HS-27A (cell line): ENCODE results near the gene ACSF3.
"Not testable (repeated sequence)": the region's sequence is repeated elsewhere in the genome, so short reads cannot be mapped to it uniquely, and the experiment has no call there.

ENCODE experiments used
- DNase-seq: peaks from one replicate; pipeline ENCODE4 v3.0.0-alpha.2; 2012; ENCODE audit warnings: low read depth, missing footprints

The ACSF3 gene

DNA sequence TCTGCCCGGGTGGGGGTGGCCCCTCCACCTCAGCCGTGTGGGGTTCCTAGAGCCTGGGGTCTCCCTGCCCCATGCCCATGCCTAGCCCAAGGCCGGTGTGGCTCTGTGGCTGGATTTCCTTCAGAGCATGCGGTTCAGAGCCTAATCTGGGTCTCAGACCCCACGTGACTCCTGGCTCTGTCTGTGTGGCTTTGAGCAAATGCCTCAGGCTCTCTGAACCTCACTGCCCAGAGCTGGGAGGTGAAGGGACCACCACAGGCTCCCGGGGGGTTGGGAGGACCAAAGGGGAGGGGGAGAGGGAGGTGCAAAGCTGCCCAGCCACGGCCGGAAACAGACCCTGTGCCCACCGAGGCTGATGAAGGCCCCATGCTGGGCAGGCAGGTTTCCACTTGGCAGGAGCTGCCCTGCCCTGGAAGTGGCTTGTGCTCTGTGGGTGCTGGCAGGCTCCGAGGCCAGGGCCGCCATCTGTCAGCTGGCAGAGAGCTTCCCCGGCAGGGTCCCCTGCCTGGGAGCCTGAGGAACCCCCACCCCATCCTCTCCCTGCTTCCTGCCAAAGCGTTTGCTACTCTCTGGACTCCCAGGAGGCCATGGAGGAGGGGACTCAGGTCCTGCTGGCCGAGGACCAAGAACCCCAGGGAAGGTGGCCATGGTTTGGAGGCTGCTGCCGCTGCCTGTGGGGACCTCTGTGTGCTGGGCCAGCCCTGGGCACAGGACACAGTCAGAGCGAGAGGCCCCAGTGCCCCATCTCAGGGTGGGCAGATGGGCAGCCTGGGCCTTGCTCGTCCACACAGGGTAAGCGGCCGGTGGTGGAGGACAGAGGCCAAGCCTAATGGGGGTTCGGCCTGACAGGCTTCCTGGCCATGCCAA, 81.9 kb downstream of the ACSF3 start:
- no peak for DNase-seq

DNA sequence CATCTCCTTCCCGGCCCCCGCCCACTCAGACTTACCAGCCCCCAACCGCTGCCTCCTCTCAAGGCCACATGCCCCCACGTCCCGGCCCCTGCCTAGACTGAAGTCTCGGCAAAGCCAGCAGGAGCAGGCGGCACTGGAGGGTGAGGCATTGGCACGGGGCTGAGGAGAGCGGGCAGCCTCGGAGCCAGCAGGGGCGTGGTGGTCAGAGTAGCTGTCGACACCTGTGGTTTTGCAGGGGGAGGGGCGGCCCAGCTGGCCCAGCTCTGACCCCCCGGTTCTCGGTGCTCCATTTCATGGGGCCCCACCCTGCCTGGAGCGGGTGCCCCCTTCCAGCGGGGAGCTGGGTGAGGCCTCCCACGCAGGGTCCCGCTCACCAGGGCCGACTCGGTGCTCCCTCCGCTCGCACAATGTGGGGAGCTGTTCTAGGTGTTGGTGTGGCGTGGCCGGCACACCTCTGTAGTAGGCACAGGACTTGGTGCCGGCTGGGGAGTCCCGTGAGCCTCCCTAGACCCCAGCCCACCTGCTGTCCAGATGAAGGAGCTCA, 82.6 kb downstream of the ACSF3 start:
- no peak for DNase-seq

DNA sequence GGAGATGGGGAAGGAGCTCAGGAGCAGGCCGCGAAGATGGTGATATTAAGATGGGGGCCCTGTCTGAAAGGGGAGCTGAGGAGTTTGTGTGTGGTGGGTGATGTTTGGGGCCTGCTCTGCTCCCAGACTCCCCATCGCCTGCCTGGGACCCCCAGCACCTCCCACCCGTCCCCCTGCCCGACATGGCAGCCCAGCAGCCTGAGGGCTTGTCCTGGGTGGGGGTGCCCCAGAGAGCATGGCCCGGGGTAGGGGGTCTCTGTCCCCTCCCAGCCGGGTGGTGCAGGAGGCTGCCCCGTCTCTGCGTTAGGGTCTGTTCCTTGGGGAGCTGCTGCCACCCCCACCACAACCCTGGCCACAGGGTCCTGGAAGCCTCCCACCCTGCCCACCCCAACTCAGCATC, 83.1 kb downstream of the ACSF3 start:
- no peak for DNase-seq

DNA sequence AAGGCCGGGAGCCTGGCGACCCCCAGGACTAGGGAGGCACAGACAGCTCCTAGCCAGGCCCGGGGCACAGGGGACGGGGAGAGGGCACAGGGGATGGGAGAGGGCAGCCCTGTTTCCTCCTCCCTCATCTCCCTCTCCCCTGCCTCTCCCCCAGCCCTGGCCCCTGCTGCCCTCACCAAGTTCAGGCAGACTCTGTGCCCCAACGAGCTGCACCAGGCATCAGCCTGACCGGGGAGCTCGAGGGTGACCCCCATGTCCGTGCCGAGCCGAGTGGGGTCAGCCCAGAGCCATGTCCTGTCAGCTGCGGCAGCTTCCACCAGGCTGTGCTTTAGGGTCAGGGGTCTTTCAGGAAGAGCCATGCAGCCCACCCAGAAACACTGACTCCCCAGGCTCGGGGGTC, 83.8 kb downstream of the ACSF3 start:
- DNase-seq = no peak

DNA sequence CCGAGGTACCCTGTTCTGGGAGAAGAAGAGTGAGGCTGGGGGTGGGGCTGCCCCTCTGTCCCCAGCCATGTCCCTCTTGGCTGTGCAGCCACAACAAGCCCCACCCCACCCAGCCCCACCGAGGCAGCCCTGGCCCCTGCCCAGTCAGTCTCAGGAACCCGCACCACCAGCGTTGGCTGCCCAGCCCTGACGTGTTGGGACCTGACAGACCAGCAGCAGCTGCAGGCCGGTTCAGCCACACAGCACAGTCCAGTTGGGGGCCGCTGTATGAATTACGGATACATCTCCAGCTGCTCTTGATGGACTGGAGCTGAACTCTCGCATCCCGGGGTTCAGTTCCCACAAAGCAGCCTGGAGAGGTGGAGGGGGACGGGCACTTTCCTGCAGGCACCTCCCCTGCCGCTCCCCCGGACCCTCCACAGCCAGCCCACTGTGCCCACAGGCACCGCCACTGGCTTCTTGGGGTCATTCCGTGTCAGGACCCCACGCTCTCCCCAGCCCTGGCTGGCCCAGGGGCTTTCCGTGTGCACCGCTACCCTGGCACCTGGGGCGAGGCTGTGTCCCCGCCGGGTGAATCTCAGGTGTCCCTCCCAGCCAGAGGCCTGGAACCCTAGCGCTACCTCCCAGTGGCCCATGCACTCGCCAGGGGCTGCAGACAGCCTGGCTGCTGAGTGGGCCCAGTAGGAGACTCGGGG, 84.9 kb downstream of the ACSF3 start:
- no peak for DNase-seq

DNA sequence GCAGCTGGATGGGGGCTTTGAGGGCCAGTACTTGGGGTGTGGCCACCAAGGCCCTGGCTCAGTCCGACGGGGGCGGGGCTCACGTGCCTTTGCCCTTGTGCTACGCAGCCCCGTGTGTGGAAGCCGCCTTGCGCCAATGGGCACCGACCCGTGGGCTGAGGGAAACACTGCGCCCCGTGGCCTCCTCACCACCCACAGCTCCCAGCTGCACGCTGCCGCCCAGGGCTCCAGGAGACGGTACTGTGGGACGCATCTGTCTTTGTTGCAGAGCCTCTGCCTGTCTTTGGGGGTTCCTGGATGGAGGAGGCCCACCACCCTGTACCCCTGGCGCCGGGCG, 85.5 kb downstream of the ACSF3 start:
- no peak for DNase-seq

DNA sequence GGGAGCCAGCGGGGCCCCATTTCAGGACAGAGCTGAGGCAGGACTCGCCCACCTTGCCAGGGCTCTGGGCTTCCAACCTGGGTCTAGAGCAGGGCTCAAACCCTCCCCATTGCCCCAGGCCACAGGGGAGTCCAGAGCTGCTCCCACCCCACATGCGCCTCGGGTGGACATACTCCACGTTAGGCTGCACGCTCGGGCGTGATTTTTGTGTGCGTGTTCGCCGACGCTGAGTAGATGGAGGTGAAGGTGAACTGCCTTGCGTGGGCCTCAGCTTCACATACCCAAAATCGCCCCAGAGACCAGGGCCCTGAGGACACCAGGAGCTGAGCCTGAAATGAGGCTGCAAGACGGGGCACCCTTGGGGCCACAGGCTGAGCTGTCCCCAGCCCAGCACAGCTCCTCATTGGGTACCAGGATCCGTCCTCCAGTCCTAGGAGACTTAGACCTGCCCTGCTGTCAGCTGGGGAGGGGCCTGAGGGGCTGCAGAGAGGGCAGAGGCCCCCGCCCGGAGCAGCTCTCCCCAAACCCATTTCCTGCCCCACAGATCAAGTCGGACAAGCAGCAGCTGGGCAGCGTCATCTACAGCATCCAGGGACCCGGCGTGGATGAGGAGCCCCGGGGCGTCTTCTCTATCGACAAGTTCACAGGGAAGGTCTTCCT, 86.1 kb downstream of the ACSF3 start:
- no peak for DNase-seq

DNA sequence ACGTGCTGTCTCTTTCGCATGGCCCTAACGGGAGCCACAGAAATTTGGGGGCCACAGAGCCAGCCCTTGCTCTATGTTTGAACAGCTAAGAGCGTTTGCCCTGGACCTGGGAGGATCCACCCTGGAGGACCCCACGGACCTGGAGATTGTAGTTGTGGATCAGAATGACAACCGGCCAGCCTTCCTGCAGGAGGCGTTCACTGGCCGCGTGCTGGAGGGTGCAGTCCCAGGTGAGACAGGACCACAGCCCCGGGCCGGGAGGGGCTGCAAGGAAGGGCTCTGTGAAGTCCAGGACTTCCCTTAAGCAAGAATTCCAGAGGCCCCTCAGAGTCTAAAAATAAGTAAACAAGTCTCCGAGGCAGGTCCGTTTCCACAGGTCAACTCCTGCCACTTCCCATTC, 89.8 kb downstream of the ACSF3 start:
- DNase-seq = no peak

DNA sequence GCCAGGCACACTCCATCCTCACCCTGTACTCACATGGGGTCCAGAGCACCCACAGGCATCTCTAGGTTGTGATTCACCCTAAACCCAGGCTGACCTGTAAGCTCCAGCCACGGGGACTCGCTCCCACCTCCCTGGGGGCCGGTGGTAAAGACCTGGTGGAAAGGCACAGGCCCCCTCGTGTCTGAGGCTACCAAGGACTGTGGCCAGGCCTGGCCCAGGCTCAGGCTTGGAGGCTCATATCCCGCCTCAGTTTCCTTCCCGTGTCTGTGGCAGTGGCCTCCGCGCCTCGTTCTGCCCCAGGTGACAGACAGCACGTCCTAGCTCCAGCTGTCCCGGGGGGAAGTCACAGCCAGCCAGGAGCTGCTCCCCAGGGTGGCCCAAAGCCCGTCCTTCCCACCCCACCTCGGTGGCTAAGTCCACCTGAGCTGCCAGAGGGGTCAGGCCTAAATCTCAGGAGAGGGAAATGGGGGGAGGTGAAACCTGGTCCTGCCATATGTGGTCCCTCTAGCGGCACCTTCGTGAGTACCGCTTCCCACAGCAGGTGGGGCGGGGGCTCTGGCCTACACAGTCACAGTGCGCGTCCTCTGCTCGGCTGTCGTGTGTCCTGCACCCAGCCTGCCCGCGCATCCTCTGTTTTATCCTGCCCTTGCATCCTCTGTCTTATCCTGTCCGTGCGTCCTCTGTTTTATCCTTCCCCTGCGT, 90.5 kb downstream of the ACSF3 start:
- DNase-seq = no peak

DNA sequence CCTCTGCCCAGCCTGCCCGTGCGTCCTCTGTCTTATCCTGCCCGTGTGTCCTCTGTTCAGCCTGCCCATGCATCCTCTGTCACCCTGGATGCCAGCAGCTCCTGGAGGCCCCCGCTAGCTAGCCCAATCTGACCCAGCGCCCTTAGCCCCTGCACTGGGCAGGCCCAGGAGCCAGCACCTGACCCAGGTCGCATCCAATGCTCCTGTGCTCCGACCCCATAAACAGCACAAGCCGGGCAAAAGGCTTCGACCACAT, 91.0 kb downstream of the ACSF3 start:
- DNase-seq = no peak

DNA sequence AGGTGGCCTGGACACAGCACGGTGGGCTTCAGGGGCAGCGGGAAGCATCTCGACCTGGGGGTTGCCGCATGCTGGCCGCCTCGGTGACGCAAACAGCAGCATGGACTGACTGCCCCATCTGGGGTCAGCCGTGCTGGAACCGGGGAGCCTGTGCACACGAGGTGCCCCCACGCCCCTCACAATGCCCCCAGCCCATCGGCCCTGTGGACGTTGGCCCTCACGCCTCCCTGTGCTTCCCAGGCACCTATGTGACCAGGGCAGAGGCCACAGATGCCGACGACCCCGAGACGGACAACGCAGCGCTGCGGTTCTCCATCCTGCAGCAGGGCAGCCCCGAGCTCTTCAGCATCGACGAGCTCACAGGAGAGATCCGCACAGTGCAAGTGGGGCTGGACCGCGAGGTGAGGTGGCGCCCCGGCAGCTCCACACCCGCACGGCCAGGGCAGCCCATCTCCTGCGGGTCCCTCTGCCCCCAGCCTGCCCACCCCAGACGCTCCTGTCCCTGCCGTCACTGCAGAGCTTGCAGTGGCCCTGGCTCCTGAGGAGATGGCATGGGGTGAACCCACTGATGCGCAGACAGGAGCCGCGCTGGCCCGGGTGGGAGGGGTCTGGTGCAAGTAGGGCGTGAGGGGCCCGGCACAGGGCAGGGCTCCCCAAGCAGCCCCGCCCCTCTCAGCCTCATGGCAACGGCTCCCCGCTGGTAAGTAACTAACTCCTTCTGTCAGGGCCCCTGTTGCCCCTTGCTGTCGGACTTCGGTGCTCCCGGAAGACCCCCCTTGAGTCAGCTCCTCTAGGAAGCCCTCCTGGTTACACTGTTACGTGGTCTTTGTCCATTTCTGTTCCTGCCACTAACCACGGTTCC, 91.5 kb downstream of the ACSF3 start:
- DNase-seq = no peak

DNA sequence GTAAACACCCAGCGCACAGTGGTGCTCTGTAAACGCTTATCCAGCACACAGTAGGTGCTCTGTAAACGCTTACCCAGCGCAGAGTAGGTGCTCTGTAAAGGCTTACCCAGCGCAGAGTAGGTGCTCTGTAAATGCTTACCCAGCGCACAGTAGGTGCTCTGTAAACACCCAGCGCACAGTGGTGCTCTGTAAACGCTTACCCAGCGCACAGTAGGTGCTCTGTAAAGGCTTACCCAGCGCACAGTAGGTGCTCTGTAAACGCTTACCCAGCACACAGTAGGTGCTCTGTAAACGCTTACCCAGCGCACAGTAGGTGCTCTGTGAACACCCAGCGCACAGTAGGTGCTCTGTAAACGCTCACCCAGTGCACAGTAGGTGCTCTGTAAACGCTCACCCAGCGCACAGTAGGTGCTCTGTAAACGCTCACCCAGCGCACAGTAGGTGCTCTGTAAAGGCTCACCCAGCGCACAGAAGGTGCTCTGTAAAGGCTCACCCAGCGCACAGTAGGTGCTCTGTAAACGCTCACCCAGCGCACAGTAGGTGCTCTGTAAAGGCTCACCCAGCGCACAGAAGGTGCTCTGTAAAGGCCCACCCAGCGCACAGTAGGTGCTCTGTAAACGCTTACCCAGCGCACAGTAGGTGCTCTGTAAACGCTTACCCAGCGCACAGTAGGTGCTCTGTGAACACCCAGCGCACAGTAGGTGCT, 92.4 kb downstream of the ACSF3 start:
- not testable (repeated sequence) for DNase-seq

DNA sequence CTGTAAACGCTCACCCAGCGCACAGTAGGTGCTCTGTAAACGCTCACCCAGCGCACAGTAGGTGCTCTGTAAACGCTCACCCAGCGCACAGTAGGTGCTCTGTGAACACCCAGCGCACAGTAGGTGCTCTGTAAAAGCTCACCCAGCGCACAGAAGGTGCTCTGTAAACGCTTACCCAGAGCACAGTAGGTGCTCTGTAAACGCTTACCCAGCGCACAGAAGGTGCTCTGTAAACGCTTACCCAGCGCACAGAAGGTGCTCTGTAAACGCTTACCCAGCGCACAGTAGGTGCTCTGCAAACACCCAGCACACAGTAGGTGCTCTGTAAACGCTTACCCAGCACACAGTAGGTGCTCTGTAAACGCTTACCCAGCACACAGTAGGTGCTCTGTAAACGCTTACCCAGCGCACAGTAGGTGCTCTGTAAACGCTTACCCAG, 93.0 kb downstream of the ACSF3 start:
- not testable (repeated sequence) for DNase-seq

DNA sequence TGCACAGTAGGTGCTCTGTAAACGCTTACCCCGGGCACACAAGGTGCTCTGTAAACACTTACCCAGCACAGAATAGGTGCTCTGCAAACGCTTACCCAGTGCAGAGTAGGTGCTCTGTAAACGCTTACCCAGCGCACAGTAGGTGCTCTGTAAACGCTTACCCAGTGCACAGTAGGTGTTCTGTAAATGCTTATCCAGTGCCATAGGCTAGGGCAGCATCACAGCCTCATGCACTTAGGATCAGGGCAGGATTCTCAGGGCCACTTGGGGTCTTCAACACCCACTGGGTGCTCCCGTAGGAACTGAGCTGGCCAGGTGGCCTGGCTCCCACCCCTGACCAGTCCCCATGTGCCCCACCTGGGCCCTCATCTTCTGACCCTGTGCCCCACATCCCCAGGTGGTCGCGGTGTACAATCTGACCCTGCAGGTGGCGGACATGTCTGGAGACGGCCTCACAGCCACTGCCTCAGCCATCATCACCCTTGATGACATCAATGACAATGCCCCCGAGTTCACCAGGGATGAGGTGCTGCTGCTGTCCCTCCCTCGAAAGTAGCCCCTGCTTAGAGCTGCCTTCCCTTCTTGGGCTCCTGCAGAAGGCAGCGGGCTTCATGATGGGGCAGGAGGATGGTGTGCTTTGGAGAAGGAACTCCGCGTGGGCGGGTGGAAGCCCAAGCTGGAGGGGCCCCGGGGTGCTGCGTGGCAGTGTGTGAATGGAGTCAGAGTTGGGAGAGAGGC, 93.5 kb downstream of the ACSF3 start:
- DNase-seq = no peak

DNA sequence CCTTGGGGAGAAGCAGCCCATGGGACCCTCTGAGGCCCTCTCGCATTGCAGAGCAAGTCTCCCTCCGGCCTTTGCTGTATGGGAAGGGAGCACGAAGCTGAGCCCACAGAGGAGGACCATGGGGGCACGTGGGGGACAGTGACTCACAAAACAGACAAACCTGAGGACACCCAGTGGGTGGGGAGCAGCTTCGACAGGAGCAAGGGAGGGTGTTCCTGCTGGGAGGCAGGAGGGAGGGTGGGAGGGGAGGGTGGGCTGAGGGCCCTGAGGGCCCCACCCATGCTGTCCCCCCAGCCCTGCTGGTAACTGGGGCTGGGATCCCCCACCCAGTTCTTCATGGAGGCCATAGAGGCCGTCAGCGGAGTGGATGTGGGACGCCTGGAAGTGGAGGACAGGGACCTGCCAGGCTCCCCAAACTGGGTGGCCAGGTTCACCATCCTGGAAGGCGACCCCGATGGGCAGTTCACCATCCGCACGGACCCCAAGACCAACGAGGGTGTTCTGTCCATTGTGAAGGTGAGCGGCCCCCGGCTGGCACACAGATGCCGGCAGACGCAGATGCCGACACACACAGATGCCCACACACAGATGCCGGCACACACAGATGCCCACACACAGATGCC, 94.2 kb downstream of the ACSF3 start:
- no peak for DNase-seq

DNA sequence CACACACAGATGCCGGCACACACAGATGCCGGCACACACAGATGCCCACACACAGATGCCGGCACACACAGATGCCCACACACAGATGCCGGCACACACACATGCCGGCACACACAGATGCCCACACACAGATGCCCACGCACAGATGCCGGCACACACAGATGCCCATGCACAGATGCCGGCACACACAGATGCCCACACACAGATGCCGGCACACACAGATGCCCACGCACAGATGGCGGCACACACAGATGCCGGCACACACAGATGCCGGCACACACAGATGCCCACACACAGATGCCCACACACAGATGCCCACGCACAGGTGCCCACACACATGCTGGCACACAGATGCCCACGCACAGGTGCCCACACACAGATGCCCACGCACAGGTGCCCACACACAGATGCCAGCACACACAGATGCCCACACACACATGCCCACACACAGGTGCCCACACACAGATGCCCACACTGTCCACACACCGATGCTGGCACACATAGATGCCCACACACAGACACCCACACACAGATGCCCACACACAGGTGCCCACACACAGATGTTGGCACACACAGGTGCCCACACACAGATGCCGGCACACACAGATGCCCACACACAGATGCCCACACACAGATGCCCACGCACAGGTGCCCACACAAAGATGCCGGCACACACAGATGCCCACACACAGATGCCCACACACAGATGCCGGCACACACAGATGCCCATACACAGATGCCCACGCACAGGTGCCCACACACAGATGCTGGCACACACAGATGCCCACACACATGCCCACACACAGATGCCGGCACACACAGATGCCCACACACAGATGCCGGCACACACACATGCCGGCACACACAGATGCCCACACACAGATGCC, 95.1 kb downstream of the ACSF3 start:
- DNase-seq = not testable (repeated sequence)

DNA sequence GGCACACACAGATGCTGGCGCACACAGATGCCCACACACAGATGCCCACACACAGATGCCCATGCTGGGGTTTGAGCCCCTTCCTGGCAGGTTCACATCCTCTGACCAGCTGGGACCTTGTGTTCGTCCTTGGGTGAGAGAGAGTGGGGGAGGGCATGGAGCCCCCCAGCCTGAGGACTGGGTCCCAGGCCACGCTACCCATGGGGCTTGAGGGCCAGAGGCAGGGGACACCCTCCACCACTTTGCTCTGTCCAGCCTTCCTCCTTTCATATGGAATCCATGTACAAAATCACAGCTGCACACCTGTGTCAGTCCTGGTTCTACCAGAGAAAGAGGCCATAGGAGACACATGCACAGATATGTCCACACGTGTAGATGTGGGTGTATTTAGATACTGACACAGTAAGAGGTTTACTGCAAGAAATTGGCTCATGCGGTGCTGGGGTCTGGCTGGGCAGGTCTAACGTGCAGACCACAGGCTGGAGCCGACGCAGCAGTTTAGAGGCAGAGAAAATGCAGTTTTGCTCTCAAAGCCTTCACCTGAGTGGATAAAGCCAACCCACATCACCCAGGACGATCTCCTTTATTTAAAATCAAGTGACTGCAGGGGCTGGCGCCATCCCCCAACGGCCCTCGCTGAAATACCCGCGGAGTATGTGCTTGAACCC, 95.8 kb downstream of the ACSF3 start:
- DNase-seq = no peak
